GM23338 (cell line): ENCODE data around the gene RUSF1.

ENCODE experiments used
- CREB1 ChIP-seq: fragments of 250-450 bp; sonication (Bioruptor Pico); IDR thresholded peaks from 2 replicates; pipeline ENCODE4 v1.5.0; 2020; ENCODE audit warnings: low read depth, mild to moderate bottlenecking, moderate library complexity
- CTCF ChIP-seq, 2 experiments: fragments of 200-600 bp in 1 of 2; sonication (generic) in 1 of 2; conservative IDR thresholded peaks; 2 replicates each; pipeline versions ENCODE4 v1.5.1 to v1.6.1; 2016 to 2017; ENCODE audit warnings: antibody characterized with exemption in 2 of 2, low read depth in 2 of 2, mild to moderate bottlenecking in 2 of 2, moderate library complexity in 1 of 2
- EZH2 ChIP-seq: fragments of 200-600 bp; sonication (generic); IDR thresholded peaks from one replicate; pipeline ENCODE4 v1.8.0; 2017; ENCODE audit warnings: antibody characterized with exemption, mild to moderate bottlenecking, low read depth; ENCODE audit not compliant: unreplicated experiment
- EZH2phosphoT487 ChIP-seq: fragments of 200-600 bp; sonication (generic); IDR thresholded peaks from one replicate; pipeline ENCODE4 v1.8.1; 2018; ENCODE audit warnings: antibody characterized with exemption; ENCODE audit not compliant: unreplicated experiment
- JUNB ChIP-seq: IDR thresholded peaks from one replicate; pipeline ENCODE4 v1.6.1; 2016; ENCODE audit warnings: antibody characterized with exemption; ENCODE audit not compliant: unreplicated experiment
- NANOG ChIP-seq: IDR thresholded peaks from 2 replicates; pipeline ENCODE4 v1.6.1; 2016; ENCODE audit warnings: antibody characterized with exemption, borderline replicate concordance
- POLR2AphosphoS5 ChIP-seq: IDR thresholded peaks from 2 replicates; pipeline ENCODE4 v1.6.1; 2016; ENCODE audit warnings: antibody characterized with exemption, low read depth
- REST ChIP-seq: IDR thresholded peaks from one replicate; pipeline ENCODE4 v1.6.1; 2018; ENCODE audit warnings: antibody characterized with exemption; ENCODE audit not compliant: unreplicated experiment
- STAT1 ChIP-seq: IDR thresholded peaks from one replicate; pipeline ENCODE4 v1.6.1; 2016; ENCODE audit warnings: antibody characterized with exemption; ENCODE audit not compliant: unreplicated experiment
- ZNF114 ChIP-seq: fragments of 250-450 bp; sonication (Bioruptor Pico); IDR thresholded peaks from 2 replicates; pipeline ENCODE4 v1.5.0; 2020; ENCODE audit warnings: mild to moderate bottlenecking, moderate library complexity
- ZNF331 ChIP-seq: fragments of 250-450 bp; sonication (Bioruptor Pico); IDR thresholded peaks from 2 replicates; pipeline ENCODE4 v1.5.0; 2020; ENCODE audit warnings: low read depth, mild to moderate bottlenecking, moderate library complexity
- TF ChIP-seq, protein P1 (sequence below): fragments of 250-450 bp; sonication (Bioruptor Pico); IDR thresholded peaks from 2 replicates; pipeline ENCODE4 v1.5.0; 2020; ENCODE audit warnings: mild to moderate bottlenecking, moderate library complexity
- TF ChIP-seq, protein P2 (sequence below): IDR thresholded peaks from 2 replicates; pipeline ENCODE4 v1.6.1; 2016; ENCODE audit warnings: antibody characterized with exemption

GRCh38 chr16:31532120-31532519 lies 23.9 kb upstream of the RUSF1 start:
- TF ChIP-seq CTCF (conservative IDR thresholded peaks at IDR 0.05; ENCODE audit: low read depth in 2 of 2): no peak
- TF ChIP-seq ZNF331: no peak
- TF ChIP-seq POLR2AphosphoS5: no peak
- no peak for TF ChIP-seq EZH2
- TF ChIP-seq REST: no peak
- TF ChIP-seq EZH2phosphoT487: no peak
- no peak for TF ChIP-seq CREB1
- TF ChIP-seq STAT1: no peak
- TF ChIP-seq JUNB: no peak
- TF ChIP-seq, protein P1, sequence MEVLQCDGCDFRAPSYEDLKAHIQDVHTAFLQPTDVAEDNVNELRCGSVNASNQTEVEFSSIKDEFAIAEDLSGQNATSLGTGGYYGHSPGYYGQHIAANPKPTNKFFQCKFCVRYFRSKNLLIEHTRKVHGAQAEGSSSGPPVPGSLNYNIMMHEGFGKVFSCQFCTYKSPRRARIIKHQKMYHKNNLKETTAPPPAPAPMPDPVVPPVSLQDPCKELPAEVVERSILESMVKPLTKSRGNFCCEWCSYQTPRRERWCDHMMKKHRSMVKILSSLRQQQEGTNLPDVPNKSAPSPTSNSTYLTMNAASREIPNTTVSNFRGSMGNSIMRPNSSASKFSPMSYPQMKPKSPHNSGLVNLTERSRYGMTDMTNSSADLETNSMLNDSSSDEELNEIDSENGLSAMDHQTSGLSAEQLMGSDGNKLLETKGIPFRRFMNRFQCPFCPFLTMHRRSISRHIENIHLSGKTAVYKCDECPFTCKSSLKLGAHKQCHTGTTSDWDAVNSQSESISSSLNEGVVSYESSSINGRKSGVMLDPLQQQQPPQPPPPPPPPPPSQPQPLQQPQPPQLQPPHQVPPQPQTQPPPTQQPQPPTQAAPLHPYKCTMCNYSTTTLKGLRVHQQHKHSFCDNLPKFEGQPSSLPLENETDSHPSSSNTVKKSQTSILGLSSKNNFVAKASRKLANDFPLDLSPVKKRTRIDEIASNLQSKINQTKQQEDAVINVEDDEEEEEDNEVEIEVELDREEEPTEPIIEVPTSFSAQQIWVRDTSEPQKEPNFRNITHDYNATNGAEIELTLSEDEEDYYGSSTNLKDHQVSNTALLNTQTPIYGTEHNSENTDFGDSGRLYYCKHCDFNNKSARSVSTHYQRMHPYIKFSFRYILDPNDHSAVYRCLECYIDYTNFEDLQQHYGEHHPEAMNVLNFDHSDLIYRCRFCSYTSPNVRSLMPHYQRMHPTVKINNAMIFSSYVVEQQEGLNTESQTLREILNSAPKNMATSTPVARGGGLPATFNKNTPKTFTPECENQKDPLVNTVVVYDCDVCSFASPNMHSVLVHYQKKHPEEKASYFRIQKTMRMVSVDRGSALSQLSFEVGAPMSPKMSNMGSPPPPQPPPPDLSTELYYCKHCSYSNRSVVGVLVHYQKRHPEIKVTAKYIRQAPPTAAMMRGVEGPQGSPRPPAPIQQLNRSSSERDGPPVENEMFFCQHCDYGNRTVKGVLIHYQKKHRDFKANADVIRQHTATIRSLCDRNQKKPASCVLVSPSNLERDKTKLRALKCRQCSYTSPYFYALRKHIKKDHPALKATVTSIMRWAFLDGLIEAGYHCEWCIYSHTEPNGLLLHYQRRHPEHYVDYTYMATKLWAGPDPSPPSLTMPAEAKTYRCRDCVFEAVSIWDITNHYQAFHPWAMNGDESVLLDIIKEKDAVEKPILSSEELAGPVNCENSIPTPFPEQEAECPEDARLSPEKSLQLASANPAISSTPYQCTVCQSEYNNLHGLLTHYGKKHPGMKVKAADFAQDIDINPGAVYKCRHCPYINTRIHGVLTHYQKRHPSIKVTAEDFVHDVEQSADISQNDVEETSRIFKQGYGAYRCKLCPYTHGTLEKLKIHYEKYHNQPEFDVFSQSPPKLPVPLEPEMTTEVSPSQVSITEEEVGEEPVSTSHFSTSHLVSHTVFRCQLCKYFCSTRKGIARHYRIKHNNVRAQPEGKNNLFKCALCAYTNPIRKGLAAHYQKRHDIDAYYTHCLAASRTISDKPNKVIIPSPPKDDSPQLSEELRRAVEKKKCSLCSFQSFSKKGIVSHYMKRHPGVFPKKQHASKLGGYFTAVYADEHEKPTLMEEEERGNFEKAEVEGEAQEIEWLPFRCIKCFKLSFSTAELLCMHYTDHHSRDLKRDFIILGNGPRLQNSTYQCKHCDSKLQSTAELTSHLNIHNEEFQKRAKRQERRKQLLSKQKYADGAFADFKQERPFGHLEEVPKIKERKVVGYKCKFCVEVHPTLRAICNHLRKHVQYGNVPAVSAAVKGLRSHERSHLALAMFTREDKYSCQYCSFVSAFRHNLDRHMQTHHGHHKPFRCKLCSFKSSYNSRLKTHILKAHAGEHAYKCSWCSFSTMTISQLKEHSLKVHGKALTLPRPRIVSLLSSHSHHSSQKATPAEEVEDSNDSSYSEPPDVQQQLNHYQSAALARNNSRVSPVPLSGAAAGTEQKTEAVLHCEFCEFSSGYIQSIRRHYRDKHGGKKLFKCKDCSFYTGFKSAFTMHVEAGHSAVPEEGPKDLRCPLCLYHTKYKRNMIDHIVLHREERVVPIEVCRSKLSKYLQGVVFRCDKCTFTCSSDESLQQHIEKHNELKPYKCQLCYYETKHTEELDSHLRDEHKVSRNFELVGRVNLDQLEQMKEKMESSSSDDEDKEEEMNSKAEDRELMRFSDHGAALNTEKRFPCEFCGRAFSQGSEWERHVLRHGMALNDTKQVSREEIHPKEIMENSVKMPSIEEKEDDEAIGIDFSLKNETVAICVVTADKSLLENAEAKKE: no peak
- TF ChIP-seq, protein P2, sequence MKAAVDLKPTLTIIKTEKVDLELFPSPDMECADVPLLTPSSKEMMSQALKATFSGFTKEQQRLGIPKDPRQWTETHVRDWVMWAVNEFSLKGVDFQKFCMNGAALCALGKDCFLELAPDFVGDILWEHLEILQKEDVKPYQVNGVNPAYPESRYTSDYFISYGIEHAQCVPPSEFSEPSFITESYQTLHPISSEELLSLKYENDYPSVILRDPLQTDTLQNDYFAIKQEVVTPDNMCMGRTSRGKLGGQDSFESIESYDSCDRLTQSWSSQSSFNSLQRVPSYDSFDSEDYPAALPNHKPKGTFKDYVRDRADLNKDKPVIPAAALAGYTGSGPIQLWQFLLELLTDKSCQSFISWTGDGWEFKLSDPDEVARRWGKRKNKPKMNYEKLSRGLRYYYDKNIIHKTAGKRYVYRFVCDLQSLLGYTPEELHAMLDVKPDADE: no peak
- TF ChIP-seq NANOG: no peak
- TF ChIP-seq ZNF114 (CRISPR knock-in tag): no peak
